ENCODE results near the gene ATP5MC3.

ATP5MC3 gene

DNA sequence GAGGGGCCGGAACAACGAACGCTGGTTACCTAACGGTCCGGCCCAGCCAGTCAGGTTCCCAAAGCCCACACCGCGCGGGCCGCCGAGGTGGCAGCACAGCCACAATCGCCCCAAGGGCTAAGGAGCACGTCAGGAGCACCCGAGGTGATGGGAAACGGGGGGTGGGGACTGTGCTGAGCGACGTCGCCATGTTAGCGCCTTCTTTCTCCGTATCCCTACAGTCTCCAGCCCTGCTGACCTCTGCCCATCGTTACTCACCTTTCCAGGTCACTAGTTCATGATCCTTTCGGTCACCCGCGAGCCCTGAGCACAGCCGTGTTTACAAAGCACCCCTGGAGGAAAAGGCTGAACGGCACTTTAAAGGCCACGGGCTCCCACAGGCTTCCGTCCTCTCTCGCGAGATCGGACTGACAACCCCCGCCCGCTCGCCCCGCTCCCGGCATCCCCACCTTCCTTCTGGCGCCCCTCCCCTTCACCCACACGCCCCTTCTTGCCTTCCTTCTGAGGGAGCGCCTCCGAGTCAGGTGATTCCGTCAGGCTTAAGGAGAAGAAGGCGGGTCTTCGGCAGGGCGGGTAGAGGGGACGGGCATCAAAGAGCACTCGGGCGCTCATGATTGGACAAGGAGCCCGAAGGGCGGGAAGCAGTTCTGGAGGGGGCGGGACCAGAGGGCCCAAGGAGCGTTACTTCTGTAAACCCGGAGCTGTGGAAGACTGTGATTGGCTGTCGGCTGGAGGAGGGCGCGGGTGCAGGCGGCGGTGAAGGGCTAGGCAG lies 13.5 kb downstream of the ATP5MC3 start, which contains the start of gene ATF2:
TSS of gene ATF2 (minus strand) at position 412 of the 772 bp plus-strand sequence. CDS start 31,760 bp downstream, outside the sequence.
- DNase-seq: peak; percentile 100

- peak; percentile 12 for DNase-seq
Observed at GRCh38 chr2:175167076-175167791, 14.3 kb downstream of the ATP5MC3 start.

GRCh38 chr2:175166216-175166824 lies 15.2 kb downstream of the ATP5MC3 start:
- no peak for DNase-seq

- DNase-seq: no peak
Observed at GRCh38 chr2:175164235-175164634, 17.3 kb downstream of the ATP5MC3 start.

GRCh38 chr2:175158894-175159293 lies 22.6 kb downstream of the ATP5MC3 start:
- no peak for DNase-seq

DNA sequence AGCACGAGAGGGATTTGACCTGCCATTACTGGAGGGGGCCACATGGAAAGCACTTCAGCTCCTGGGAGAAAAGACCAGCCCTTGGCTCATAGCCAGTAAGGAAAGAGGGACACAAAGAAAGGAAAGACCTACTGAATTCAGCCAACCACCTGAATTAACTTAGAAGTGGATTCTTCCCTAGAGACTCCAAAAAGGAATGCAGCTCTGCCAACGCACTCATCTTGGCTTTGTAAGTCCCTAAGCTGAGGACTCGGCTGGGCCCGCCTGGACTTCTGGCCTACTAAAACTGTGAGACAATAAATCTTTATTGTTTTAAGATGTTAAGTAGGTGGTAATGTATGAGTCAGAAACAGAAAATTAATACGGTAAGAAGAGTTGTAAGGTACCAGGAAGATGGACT lies 25.0 kb downstream of the ATP5MC3 start:
- no peak for DNase-seq

DNA sequence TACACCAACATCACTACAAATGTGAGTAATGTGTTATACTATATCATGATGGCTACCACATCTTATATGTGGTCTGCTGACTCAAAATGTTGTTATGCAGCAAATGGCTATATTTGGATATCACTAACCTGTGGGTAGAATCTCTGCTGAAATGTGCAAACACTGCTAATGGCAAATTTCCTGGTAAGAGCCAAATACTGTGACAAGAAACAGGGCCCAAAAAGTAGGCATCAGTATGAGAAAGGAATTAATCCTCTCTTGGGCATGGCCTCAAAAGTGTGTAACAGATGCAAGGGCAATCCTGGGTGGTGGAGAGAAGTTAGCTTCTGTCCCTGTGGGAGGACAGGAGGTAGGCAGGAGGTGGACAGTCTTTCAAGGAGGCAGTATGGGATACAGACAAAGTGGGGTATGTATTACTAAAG lies 26.8 kb downstream of the ATP5MC3 start:
- peak; percentile 36 for DNase-seq

GRCh38 chr2:175152242-175152641 lies 29.3 kb downstream of the ATP5MC3 start:
- peak; percentile 16 for DNase-seq

DNA sequence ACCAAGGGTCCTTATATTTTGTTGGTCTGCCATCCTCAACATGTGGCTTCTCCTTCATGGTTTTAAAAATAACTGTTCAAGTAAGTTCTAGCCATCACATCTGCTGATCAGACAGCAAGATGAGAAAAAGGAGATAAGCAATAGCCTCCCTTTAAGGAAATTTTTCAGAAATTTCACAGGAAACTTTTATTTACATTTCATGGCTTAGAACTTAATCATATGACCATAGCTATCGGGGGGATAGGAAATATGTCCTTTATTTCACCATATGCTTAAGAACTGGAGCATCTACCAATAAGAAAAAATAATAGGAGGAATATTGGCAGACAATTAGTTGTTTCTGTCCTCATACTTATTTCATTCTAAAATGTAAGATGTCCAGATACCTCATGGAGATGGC lies 29.7 kb downstream of the ATP5MC3 start:
- DNase-seq: no peak

GRCh38 chr2:175147186-175147585 lies 34.3 kb downstream of the ATP5MC3 start:
- no peak for DNase-seq

GRCh38 chr2:175143678-175144077 lies 37.8 kb downstream of the ATP5MC3 start:
- no peak for DNase-seq

DNA sequence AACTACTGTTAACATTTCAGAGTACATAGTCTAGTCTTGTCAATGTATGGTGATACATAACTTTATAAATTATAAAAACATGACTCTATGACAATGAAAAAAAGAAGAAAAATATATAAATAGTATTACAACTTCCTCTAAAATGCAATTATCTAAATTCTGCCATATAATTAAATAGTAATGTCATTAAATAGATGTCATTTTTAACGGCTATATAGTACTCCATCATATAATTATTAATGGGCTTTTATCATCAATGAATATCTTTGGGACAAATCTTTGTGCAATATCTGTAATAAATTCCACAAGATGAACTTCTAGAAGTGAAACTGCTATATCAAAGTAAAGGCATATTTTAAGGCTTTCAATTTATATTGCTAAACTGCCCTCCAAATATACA lies 38.3 kb downstream of the ATP5MC3 start:
- no peak for DNase-seq

- no peak for DNase-seq
Observed at GRCh38 chr2:175140332-175140731, 41.2 kb downstream of the ATP5MC3 start.

DNA sequence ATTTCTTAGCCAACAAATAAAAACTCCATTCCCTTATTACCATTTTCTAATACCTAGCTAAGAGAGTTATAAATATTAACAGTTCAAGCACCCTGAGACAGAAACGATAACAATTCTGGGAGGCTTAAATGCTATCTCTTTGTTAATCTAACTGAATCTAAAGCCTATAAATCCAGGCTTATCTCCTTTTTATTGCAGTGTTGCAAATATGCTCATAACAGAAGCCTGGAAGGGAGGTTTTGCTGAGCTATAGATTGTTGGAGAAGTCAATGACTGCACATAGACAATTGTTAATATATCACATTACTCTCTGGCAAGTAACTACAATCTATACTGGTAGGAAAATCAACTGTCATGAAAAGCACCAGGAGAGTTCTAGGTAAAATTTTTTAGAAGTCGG lies 43.7 kb downstream of the ATP5MC3 start:
- no peak for DNase-seq

DNA sequence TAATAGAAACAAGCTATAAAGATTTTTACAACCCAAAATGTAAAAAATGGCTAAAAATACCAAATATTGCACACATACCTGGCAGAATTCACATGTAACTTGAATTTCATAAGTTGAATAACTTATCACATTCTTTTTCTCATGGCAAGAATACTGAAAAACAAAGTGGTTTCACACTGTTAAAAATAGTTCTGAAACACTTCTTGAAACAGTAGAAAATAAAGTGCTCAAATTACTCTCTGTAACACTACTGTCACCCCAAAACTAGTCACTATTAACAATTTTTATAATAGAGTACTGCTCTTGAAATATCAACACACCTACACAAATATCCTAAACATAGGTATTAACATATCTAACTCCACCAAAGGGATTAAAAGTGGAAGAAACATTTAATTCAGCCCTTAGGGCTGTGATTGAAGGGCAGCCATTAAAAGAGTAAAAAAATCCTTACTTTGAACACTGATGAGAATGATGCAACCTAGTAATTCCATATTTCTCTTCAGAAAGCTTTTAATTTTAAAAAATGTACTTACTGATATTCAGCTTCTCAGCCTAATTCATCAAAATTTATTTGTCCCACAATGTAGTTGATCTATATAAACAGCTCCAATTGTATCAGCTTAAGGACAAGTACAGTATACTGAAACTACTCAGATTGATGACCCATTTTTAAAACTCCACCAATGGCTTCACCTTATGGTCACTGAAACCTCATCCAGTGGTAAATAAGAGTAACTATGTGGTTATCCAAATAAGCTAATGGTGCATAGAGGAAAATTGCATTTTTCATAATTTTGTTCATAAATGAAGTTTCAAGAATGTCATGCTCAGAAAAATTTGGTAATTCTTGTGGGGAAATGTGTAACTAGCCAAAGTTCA lies 44.9 kb downstream of the ATP5MC3 start:
- DNase-seq: no peak

DNA sequence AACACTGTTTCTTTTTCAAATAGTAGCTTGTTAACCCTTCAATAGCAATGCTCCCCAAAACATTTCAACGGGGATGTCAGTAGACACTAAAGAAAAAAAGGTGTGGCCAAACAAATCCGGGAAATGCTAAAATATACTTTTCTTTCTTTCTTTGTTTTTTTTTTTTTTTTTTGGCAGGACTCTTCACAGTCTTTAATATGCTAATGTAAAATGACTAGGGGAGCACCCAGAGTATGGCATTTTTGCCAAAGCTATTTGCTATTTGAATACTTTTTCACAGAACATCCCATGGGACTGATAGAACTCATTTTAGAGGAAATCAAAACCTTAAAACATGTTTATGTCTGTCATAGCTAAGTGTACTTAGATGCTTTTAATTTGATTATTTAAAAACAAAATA lies 45.6 kb downstream of the ATP5MC3 start:
- no peak for DNase-seq

DNA sequence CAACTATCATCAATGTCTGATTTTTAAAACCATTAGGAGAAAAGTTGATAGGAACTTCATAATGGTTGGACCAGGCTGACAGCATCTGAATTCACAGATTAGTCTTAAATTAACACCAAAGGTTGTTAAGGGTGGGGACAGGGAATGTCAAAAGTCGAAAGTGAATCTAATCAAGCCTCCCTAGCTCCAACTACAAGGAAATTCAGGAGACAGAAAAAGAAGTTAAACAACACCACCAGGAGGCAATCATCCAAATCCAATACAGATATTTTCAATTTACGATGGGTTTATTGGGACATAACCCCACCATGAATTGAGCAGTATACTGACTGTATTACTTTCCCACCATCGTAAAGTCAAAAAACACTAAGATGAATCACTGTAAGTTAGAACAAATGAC lies 46.3 kb downstream of the ATP5MC3 start:
- DNase-seq: no peak

DNA sequence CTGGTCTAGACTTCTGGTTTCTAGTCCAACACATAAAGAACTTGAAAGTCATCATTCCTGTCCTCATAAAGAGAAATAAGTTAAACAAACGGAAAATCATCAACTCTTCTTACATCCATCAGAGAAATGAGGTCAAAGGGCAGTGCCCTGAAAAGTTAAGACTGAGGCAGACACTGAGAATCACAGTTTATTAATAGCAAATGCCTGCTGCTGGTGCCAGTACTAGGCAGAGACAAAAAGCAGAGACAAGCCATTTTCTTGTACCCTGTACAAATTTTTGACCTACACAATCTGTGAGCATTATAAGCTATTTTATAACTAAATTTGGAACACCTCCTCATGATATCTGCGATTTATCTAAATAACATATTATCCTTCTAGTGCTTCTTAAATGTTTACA lies 50.3 kb downstream of the ATP5MC3 start:
- no peak for DNase-seq

GRCh38 chr2:175126661-175127060 lies 54.8 kb downstream of the ATP5MC3 start:
- DNase-seq: no peak
